ENCODE data around the gene PRDM11.

The PRDM11 gene

GRCh38 chr11:45187375-45187774 is 40.9 kb downstream of the PRDM11 start:
- no peak overlapping the region for H3K27ac ChIP-seq
- TF ChIP-seq CTCF (conservative IDR thresholded peaks at IDR 0.05): no peak

DNA sequence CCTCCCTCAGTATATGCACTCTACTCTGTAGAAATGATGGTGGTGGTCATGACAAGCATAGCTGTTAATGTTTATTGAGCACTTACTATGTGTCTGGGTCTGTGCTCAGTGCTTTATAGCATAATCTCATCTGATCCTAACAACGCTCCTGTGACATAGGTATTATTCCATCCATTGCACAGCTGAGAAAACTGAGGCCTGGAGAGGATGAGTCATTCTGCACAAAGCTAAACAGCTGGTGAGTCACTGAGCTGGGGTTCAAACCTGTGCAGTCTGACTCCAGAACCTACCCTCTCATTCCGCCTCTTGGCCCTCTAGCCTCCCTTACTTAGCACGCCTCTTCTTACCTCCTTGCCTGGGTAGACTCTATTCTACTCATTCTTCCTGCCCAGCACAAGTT is 41.7 kb downstream of the PRDM11 start:
- no peak for TF ChIP-seq CTCF (conservative IDR thresholded peaks at IDR 0.05)
- H3K27ac ChIP-seq: no peak overlapping the region

DNA sequence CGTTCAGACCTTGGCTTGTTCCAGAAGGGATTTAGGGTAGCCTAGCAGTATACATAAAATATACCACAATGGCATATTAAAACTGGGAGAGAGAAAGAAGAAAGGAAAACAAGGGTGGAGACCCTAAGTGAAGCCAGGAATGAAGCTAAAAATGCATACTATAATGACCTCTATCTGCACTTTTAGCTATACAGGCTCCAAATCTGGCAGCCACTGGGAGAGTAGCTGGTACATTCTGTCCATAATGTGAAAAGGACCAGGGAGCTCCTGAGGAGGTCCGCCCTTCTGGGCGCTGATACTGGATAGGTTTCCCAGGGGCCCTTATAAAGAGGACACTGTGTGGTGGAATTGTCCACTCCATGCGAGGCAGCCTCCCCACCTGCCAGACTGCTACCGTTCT is 42.8 kb downstream of the PRDM11 start:
- H3K27ac ChIP-seq: no peak overlapping the region
- no peak for TF ChIP-seq CTCF (conservative IDR thresholded peaks at IDR 0.05)

- no peak overlapping the region for H3K27ac ChIP-seq
- TF ChIP-seq CTCF (conservative IDR thresholded peaks at IDR 0.05): no peak
Measured at GRCh38 chr11:45193695-45194094, 47.3 kb downstream of the PRDM11 start.

DNA sequence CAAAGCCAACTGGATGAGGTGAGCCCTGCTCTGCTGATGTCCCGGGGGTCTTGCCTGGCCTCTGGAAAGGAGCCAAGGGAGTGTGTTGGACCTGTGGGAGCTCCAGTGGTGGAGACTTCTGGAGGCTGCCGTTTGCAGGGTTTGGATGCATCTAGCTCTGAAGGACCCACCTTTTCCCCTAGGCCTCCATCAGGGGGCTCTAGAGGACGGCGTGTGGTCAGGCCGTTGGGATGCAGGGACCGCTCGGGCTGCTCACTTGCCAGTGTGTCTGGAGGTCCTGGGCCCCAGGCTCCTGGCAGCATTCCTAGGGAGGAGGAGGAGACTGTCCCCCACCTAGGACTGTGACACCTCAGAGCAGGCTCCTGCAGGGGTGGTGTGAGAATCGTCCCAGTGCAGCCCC is 58.3 kb downstream of the PRDM11 start:
- H3K27ac ChIP-seq: no peak overlapping the region

DNA sequence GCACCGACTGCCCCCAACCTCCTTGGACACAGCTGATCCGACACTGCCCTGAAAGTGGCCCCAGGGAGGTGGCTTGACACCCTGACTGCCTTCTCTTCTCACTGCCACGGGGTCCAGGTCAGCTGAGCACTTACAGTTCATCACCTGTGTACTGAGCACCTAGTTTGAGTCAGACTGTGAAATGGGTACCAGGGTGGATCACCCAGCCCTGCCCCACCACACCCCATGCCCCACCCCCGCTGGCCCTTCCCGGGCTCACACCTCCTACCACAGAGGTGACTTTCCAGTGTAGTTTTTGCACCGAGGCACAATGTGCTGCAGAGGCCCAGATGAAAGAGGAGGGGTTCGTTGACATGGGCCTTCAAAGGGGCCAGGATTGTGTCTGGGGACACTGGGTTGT is 59.5 kb downstream of the PRDM11 start:
- no peak for TF ChIP-seq CTCF (conservative IDR thresholded peaks at IDR 0.05)

More for the DNA sequence above, 58.3 kb downstream of the PRDM11 start:
- no peak for TF ChIP-seq CTCF (conservative IDR thresholded peaks at IDR 0.05)

GRCh38 chr11:45208135-45208534 is 61.7 kb downstream of the PRDM11 start:
- H3K27ac ChIP-seq: no peak overlapping the region
- TF ChIP-seq CTCF (conservative IDR thresholded peaks at IDR 0.05): no peak

More for the DNA sequence above, 59.5 kb downstream of the PRDM11 start:
- no peak overlapping the region for H3K27ac ChIP-seq
